ENCODE measurements around the gene PLCE1. TPM values are rescaled to one million over a fixed set of nuclear protein-coding genes. Genes with fewer than 3 reads are reported as not detected.

The PLCE1 gene
- total and polyA plus RNA-seq, 2 of the 13 experiments (the other 11 are each of a cell fraction or from before 2014, with no cell fraction given) = 0.04 TPM; not detected in 1

GRCh38 chr10:94011296-94011695 is 17.6 kb downstream of the PLCE1 start:
- POLR2A ChIA-PET = no interaction called here
- in situ Hi-C loops (cut with HindIII; ENCODE audit: extremely low pct_ligation_motif_present, low pct_unique_long_range_greater_than_20kb) = no loop called here
- DNase-seq (ENCODE audit: low spot score) = no peak

More at GRCh38 chr10:94011296-94011695, 17.6 kb downstream of the PLCE1 start:
- TF ChIP-seq ZNF574 (CRISPR knock-in tag; IDR thresholded peaks at IDR 0.05) (no peak), HNF1A (IDR thresholded peaks at IDR 0.05; ENCODE audit: low read depth) (no peak), HNF1A (CRISPR knock-in tag; IDR thresholded peaks at IDR 0.05; ENCODE audit: borderline replicate concordance) (no peak), HMG20B (CRISPR knock-in tag; conservative IDR thresholded peaks at IDR 0.05) (no peak), SMARCE1 (IDR thresholded peaks at IDR 0.05; ENCODE audit: borderline replicate concordance) (no peak), SATB2 (CRISPR knock-in tag; IDR thresholded peaks at IDR 0.05) (no peak)
- H3K9ac ChIP-seq (ENCODE audit: insufficient read depth, low read depth, low read length) = no peak overlapping the region
- no peaks in the 10 kb centered on the region for H4K20me1 ChIP-seq (ENCODE audit: insufficient read depth, low read length)
- intact Hi-C loops (cut with micrococcal nuclease; ENCODE audit: unreplicated experiment) = no loop called here
- H3K4me3 ChIP-seq (replicated peaks in 1 of 3; ENCODE audit: insufficient read depth in 1 of 3, low read depth in 2 of 3, low read length in 3 of 3) = no peak overlapping the region
- BruUV-seq (replicated peaks) = no TSS peak
- no peaks in the 10 kb centered on the region for H3K36me3 ChIP-seq (replicated peaks in 1 of 2; ENCODE audit: control insufficient read depth in 1 of 2, insufficient read depth in 2 of 2, low read length in 2 of 2)
- FAIRE-seq = no peak
- CTCF ChIA-PET (ENCODE audit: low intra/inter-chr PET ratio, low total read pairs) = no interaction called here
- H3K27me3 ChIP-seq (ENCODE audit: control insufficient read depth in 1 of 2, insufficient read depth in 2 of 2, low read length in 2 of 2) = no peaks in the 10 kb centered on the region
- H3K79me2 ChIP-seq (ENCODE audit: insufficient read depth, low read length) = no peaks in the 10 kb centered on the region
- H3K27ac ChIP-seq (ENCODE audit: extremely low read length, insufficient read depth, low read length) = no peak overlapping the region
- no peaks in the 10 kb centered on the region for H3K4me1 ChIP-seq (ENCODE audit: insufficient read depth, low read length)
- 38% methylated on average over 2 of the region's 2 CpGs for WGBS (ENCODE audit: low lambda C conversion rate)
- H3K9me3 ChIP-seq (ENCODE audit: low read length) = no peaks in the 10 kb centered on the region
- H2AFZ ChIP-seq (ENCODE audit: low read length) = no peak overlapping the region
- no peak overlapping the region for H3K4me2 ChIP-seq (ENCODE audit: low read depth, low read length)
- ATAC-seq = no peak
